Parathyroid adenoma (tissue), 2 donors: ENCODE measurements around the gene PELI1.

Source experiments
- H2AFZ ChIP-seq: fragments of 300-600 bp; sonication (generic); one replicate; pipeline ENCODE4 v1.7.0; 2017; ENCODE audit warnings: antibody characterized with exemption, mild to moderate bottlenecking
- H3K27ac ChIP-seq: fragments of 300-600 bp; sonication (generic); one replicate; pipeline ENCODE4 v1.7.0; 2017
- H3K27me3 ChIP-seq: fragments of 300-600 bp; sonication (generic); one replicate; pipeline ENCODE4 v1.7.0; 2017; ENCODE audit warnings: low read length; ENCODE audit not compliant: control insufficient read depth, insufficient read depth
- H3K36me3 ChIP-seq: fragments of 300-600 bp; sonication (generic); one replicate; pipeline ENCODE4 v1.7.0; 2017; ENCODE audit warnings: low read length; ENCODE audit not compliant: control insufficient read depth, insufficient read depth
- H3K4me1 ChIP-seq: fragments of 300-600 bp; sonication (generic); one replicate; pipeline ENCODE4 v1.7.0; 2017; ENCODE audit warnings: control low read depth
- H3K4me2 ChIP-seq: fragments of 300-600 bp; sonication (generic); one replicate; pipeline ENCODE4 v1.7.0; 2017; ENCODE audit warnings: low read length
- H3K4me3 ChIP-seq: fragments of 300-600 bp; sonication (generic); one replicate; pipeline ENCODE4 v1.7.0; 2017; ENCODE audit warnings: low read depth, low read length
- H3K79me2 ChIP-seq: fragments of 300-600 bp; sonication (generic); one replicate; pipeline ENCODE4 v1.7.0; 2017; ENCODE audit warnings: control low read depth
- H3K9ac ChIP-seq: fragments of 300-600 bp; sonication (generic); one replicate; pipeline ENCODE4 v1.7.0; 2017; ENCODE audit warnings: mild to moderate bottlenecking
- H3K9me3 ChIP-seq: fragments of 300-600 bp; sonication (generic); one replicate; pipeline ENCODE4 v1.7.0; 2017; ENCODE audit warnings: low read length; ENCODE audit not compliant: control insufficient read depth
- CTCF ChIP-seq: fragments of 300-600 bp; sonication (generic); IDR thresholded peaks from one replicate; pipeline ENCODE4 v1.7.0; 2017; ENCODE audit warnings: antibody characterized with exemption, mild to moderate bottlenecking
- donor health status: primary hyperparathyroidism.

Gene PELI1

DNA sequence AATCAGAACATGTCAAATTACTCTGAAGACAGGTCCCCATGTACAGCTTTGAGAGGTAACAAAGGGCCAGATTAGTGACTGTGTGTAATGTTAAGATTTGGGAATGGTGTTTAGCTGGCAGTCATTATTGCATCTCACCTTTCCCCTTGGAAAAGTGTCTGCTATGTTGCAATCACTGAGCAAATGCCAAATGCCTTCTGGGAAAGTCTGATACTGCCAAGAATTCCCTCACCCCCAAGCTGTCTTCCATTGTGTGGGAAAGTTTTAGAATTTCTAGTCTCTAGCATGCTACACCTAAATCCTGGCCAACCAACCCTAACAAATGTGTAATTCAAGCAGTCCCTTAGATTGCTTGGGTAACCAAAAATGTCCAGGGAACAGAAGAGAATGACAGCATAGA, 13.6 kb upstream of the PELI1 start:
- no peaks in the 10 kb centered on the region for H3K9me3 ChIP-seq
- H3K27ac ChIP-seq, result no peak overlapping the region
- no peak overlapping the region for H3K4me3 ChIP-seq
- H3K36me3 ChIP-seq, result no peaks in the 10 kb centered on the region
- H2AFZ ChIP-seq, result no peak overlapping the region
- no peak for TF ChIP-seq CTCF
- peaks cover 5% of the 10 kb centered on the region for H3K4me1 ChIP-seq
- no peak overlapping the region for H3K4me2 ChIP-seq
- no peaks in the 10 kb centered on the region for H3K27me3 ChIP-seq
- H3K79me2 ChIP-seq, result no peaks in the 10 kb centered on the region
- no peak overlapping the region for H3K9ac ChIP-seq

- peak overlapping the region; percentile 47 for H2AFZ ChIP-seq
- no peaks in the 10 kb centered on the region for H3K79me2 ChIP-seq
- peaks cover 5% of the 10 kb centered on the region for H3K4me1 ChIP-seq
- no peak overlapping the region for H3K27ac ChIP-seq
- no peak overlapping the region for H3K9ac ChIP-seq
- no peaks in the 10 kb centered on the region for H3K36me3 ChIP-seq
- TF ChIP-seq CTCF, result no peak
- H3K9me3 ChIP-seq, result no peaks in the 10 kb centered on the region
- peak overlapping the region; percentile 23 for H3K4me3 ChIP-seq
- H3K4me2 ChIP-seq, result peak overlapping the region; percentile 50
- H3K27me3 ChIP-seq, result no peaks in the 10 kb centered on the region
Measured at GRCh38 chr2:64153811-64154210, 9.6 kb upstream of the PELI1 start.

GRCh38 chr2:64151476-64151875, 7.3 kb upstream of the PELI1 start:
- H3K27me3 ChIP-seq, result no peaks in the 10 kb centered on the region
- TF ChIP-seq CTCF, result no peak
- peak overlapping the region; percentile 7 for H2AFZ ChIP-seq
- no peaks in the 10 kb centered on the region for H3K36me3 ChIP-seq
- H3K27ac ChIP-seq, result no peak overlapping the region
- H3K9me3 ChIP-seq, result no peaks in the 10 kb centered on the region
- no peaks in the 10 kb centered on the region for H3K79me2 ChIP-seq
- no peak overlapping the region for H3K9ac ChIP-seq
- no peak overlapping the region for H3K4me3 ChIP-seq
- H3K4me2 ChIP-seq, result no peak overlapping the region
- no peaks in the 10 kb centered on the region for H3K4me1 ChIP-seq

GRCh38 chr2:64145714-64146113, 1.5 kb upstream of the PELI1 start:
- Histone ChIP-seq H3K9me3 (no peaks in the 10 kb centered on the region), H3K36me3 (no peaks in the 10 kb centered on the region)
- TF ChIP-seq CTCF, result no peak

DNA sequence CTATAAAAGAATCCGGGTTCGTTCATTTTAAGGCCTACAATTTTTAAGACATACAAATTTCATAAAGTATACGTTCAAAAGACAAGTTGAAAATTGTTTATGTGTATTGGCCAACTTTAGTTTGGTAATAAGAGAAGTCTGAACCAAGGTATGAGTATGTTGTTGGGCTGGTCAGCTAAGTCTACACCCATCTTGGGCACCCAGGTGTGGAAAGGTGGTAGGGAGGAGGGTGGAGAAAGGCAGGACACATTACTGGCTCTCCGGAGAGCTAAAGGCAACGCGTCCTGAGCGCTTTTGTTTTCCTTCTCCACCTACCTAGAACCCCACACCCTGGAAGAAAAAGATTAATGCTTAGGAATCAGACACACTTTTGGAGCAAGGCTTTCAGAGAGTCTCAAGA, 899 bp upstream of the PELI1 start:
- Histone ChIP-seq H3K4me3 (no peak overlapping the region), H3K79me2 (peaks cover 4% of the 10 kb centered on the region), H2AFZ (peak overlapping the region; percentile 62), H3K9ac (no peak overlapping the region), H3K27me3 (no peaks in the 10 kb centered on the region), H3K4me1 (no peaks in the 10 kb centered on the region), H3K36me3 (no peaks in the 10 kb centered on the region), H3K4me2 (no peak overlapping the region), H3K9me3 (no peaks in the 10 kb centered on the region), H3K27ac (peak overlapping the region; percentile 96)
- TF ChIP-seq CTCF, result no peak

More at GRCh38 chr2:64145714-64146113, 1.5 kb upstream of the PELI1 start:
- H3K27ac ChIP-seq, result peak overlapping the region; percentile 11
- no peaks in the 10 kb centered on the region for H3K27me3 ChIP-seq
- peak overlapping the region; percentile 62 for H2AFZ ChIP-seq
- H3K4me1 ChIP-seq, result no peaks in the 10 kb centered on the region
- peaks cover 4% of the 10 kb centered on the region for H3K79me2 ChIP-seq
- no peak overlapping the region for H3K9ac ChIP-seq
- peak overlapping the region; percentile 19 for H3K4me2 ChIP-seq
- H3K4me3 ChIP-seq, result no peak overlapping the region
